ENCODE results near the gene USPL1. TPM values are rescaled to one million over a fixed set of nuclear protein-coding genes. Genes with fewer than 3 reads are reported as not detected.

Gene USPL1
- total RNA-seq, 1 donor from 2014 or later: 21.9 TPM

DNA sequence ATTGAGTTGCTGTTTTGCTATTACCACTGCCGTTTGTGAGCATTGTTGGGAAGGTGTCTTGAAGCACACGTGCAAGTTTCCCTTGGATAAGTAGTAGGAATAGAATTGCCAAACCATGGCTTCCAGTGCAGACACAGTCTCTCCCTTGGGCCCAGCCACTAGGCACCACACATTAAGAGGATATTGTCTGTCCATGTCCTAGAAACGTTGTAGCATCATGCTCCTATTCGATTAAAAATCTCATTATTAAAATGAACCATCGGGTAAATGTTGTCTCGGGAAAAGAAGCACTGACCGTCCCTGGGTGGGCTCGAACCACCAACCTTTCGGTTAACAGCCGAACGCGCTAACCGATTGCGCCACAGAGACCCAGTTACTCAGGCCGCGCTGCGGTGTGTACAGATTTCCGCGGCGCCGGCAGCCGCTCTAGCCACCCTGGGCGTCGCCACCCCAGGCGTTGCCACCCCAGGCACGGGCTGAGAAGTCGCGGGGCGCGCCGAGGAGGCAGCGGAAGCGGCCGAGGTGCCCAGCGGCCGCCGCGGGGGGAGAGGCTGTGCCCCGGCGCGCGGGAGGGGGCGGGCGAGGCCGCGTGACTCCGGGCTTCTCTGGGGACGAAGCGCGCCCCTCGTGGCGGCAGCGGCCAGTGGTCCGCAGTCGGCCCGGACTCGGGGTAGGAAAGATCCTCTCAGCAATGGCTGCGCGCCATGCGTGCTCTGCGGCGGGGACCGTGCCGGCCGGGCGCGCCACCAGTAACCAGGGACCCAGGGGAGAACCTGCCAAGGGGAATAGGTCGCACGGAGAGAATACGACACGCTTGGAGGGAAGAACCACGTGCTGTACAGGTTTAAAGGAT lies 56.2 kb downstream of the USPL1 start:
- Mint-ChIP-seq H3K9me3 (ENCODE audit: low read depth) (no peaks in the 10 kb centered on the region), H3K27me3 (peaks cover 19% of the 10 kb centered on the region), H3K4me3 (ENCODE audit: low read depth) (peak overlapping the region; percentile 78), H3K4me1 (ENCODE audit: low read depth) (peaks cover 17% of the 10 kb centered on the region), H3K27ac (peak overlapping the region; percentile 97), H3K36me3 (ENCODE audit: insufficient read depth) (no peaks in the 10 kb centered on the region)
- TF ChIP-seq, protein P1, sequence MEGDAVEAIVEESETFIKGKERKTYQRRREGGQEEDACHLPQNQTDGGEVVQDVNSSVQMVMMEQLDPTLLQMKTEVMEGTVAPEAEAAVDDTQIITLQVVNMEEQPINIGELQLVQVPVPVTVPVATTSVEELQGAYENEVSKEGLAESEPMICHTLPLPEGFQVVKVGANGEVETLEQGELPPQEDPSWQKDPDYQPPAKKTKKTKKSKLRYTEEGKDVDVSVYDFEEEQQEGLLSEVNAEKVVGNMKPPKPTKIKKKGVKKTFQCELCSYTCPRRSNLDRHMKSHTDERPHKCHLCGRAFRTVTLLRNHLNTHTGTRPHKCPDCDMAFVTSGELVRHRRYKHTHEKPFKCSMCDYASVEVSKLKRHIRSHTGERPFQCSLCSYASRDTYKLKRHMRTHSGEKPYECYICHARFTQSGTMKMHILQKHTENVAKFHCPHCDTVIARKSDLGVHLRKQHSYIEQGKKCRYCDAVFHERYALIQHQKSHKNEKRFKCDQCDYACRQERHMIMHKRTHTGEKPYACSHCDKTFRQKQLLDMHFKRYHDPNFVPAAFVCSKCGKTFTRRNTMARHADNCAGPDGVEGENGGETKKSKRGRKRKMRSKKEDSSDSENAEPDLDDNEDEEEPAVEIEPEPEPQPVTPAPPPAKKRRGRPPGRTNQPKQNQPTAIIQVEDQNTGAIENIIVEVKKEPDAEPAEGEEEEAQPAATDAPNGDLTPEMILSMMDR (IDR thresholded peaks at IDR 0.05; ENCODE audit: unreplicated experiment): peak; percentile 85
- peak; percentile 83 for DNase-seq (ENCODE audit: low spot score, unreplicated experiment)

DNA sequence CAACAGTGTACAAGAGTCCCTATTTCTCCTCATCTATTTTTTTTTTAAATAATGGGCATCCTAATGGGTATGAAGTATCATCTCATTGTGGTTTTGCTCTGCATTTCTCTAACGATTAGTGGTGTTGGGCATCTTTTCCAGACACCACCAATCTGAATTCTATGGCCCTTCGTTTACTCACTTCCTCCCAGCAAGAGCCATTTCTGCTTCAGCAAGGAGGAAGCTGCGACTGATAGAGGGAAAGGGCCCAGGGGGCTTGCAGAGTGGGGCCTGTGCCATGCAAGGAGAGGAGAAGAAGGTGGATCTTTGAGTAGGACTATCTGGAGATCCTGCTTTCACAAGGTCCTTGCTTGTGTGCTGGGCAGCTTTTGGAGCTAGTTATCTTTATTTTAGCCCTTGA lies 58.0 kb downstream of the USPL1 start:
- no peak overlapping the region for H3K4me3 Mint-ChIP-seq (ENCODE audit: low read depth)
- peaks cover 19% of the 10 kb centered on the region for H3K27me3 Mint-ChIP-seq
- H3K27ac Mint-ChIP-seq: no peak overlapping the region
- DNase-seq (ENCODE audit: low spot score, unreplicated experiment): no peak
- no peaks in the 10 kb centered on the region for H3K9me3 Mint-ChIP-seq (ENCODE audit: low read depth)
- TF ChIP-seq, protein P1 (IDR thresholded peaks at IDR 0.05; ENCODE audit: unreplicated experiment): no peak
- H3K36me3 Mint-ChIP-seq (ENCODE audit: insufficient read depth): no peaks in the 10 kb centered on the region
- peaks cover 16% of the 10 kb centered on the region for H3K4me1 Mint-ChIP-seq (ENCODE audit: low read depth)

DNA sequence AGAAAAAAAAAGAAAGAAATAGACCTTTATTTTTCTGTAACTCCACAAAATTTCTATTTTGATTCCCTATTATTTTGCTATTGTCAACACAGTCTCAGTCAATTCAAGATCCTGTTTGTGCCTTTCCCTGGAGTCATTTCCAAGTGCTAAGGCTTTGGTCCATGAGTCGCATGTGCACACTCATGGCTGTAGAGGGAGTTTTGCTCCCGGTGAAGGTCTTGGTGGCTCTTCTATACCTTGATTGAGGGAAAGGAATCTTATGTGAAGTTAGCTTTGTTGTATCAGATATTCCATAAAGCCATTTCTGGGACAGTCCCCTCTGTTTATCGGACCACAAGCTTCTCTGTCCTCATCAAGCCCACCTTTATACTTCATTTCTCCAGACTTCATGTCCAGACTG lies 59.0 kb downstream of the USPL1 start:
- H3K4me3 Mint-ChIP-seq (ENCODE audit: low read depth): no peak overlapping the region
- DNase-seq (ENCODE audit: low spot score, unreplicated experiment): no peak
- H3K4me1 Mint-ChIP-seq (ENCODE audit: low read depth): peaks cover 7% of the 10 kb centered on the region
- no peaks in the 10 kb centered on the region for H3K9me3 Mint-ChIP-seq (ENCODE audit: low read depth)
- no peaks in the 10 kb centered on the region for H3K36me3 Mint-ChIP-seq (ENCODE audit: insufficient read depth)
- no peak overlapping the region for H3K27ac Mint-ChIP-seq
- TF ChIP-seq, protein P1 (IDR thresholded peaks at IDR 0.05; ENCODE audit: unreplicated experiment): peak; percentile 25
- H3K27me3 Mint-ChIP-seq: peaks cover 14% of the 10 kb centered on the region

DNA sequence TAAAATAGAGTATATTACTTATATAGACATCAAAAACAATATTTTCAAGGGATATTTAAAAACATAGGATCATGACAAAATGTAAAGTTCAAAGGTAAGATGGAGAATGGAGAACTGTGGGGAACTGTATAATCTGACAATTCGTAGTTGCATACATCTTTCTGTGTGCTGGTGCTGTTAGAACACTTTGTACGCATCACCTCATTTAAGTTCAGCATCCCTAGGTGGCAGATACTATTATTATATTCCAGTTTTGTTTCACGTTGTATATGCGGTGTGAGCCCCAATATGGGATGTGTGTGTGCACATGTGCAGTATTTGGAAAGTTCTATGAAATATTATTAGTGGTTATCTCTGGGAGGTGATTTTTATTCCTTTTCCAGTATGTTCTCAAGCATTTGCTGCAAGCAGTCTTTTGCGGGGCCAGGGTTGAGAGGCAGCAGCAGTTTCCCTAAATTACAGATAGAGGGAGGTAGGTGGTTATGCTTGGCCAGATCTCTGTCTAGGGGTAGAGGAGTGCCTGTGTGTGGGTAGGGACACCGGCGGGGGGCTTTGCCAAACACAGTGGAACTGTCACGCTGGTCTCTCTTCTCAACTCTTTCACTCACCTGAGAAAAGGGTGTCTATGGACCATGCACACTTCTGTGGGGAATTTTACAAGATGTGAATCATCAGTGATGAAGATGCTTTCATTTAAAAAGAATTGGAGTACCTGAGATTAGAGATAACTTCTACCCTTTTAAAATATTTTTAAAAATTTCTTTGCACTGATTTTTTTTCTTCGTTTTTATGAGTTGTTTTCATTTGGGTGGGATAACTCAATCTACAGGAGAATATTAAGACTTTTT lies 62.0 kb downstream of the USPL1 start:
- no peak for DNase-seq (ENCODE audit: low spot score, unreplicated experiment)

DNA sequence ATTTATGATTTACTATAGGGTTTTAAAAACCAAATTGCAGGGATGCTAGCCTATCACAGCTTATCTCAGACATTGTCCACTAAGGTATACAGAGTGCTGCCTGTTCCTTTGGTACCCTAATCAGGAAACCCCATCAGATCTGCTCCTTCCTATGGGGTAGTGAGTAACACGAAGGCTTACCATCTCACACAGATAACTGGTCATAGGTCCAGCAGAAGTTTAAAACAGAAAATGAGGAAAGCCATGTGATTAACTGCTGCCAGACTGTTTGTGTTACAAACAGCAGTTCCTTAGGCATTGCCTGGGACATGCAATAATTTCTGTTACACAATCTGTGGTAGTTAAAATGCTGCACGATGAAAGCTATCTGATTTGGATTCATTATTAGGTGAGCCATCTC lies 64.1 kb downstream of the USPL1 start:
- no peak overlapping the region for H3K4me3 Mint-ChIP-seq (ENCODE audit: low read depth)
- H3K27me3 Mint-ChIP-seq: peaks cover 8% of the 10 kb centered on the region
- TF ChIP-seq, protein P1 (IDR thresholded peaks at IDR 0.05; ENCODE audit: unreplicated experiment): no peak

More for the DNA sequence above, 62.0 kb downstream of the USPL1 start:
- Mint-ChIP-seq H3K36me3 (ENCODE audit: insufficient read depth) (no peaks in the 10 kb centered on the region), H3K27me3 (peaks cover 14% of the 10 kb centered on the region), H3K4me1 (ENCODE audit: low read depth) (no peaks in the 10 kb centered on the region), H3K9me3 (ENCODE audit: low read depth) (no peaks in the 10 kb centered on the region), H3K4me3 (ENCODE audit: low read depth) (no peak overlapping the region), H3K27ac (no peak overlapping the region)
- TF ChIP-seq, protein P1 (IDR thresholded peaks at IDR 0.05; ENCODE audit: unreplicated experiment): peak; percentile 47

More for the DNA sequence above, 64.1 kb downstream of the USPL1 start:
- Mint-ChIP-seq H3K36me3 (ENCODE audit: insufficient read depth) (no peaks in the 10 kb centered on the region), H3K9me3 (ENCODE audit: low read depth) (no peaks in the 10 kb centered on the region), H3K4me1 (ENCODE audit: low read depth) (no peaks in the 10 kb centered on the region), H3K27ac (no peak overlapping the region)
- DNase-seq (ENCODE audit: low spot score, unreplicated experiment): no peak

All from progenitor cell of endocrine pancreas (in vitro differentiated cells).